IMR-90 (cell line): ENCODE results near the gene DOCK2. TPM values are rescaled to one million over a fixed set of nuclear protein-coding genes. Genes with fewer than 3 reads are reported as not detected.

Source experiments
- ATAC-seq: fragments of 200-7000 bp; cut with Tn5 transposase; 2 replicates; pipeline ENCODE4 v1.9.1; 2020; ENCODE audit warnings: low read depth, mild to moderate bottlenecking, moderate library complexity
- BruUV-seq: library from RNA; stranded (reverse); fragments of 400-500 nt; replicated peaks from 2 replicates; lab custom pipeline; 2021; lab: Mats Ljungman, UMichigan
- CTCF ChIA-PET: fragments of 300-600 bp; formaldehyde crosslinking; extraction: SDS; loops from one replicate; lab custom pipeline; 2021; ENCODE audit warnings: antibody characterized with exemption; lab: Yijun Ruan, JAX
- POLR2A ChIA-PET: fragments of 300-600 bp; sonication (Branson Sonifier 250); formaldehyde crosslinking; loops from one replicate; lab custom pipeline; 2022; ENCODE audit warnings: antibody characterized with exemption; ENCODE audit not compliant: unreplicated experiment; lab: Charles Lee
- DNase-seq: peaks from one replicate; pipeline ENCODE4 v3.0.0; 2013
- H2AFZ ChIP-seq: replicated peaks from 2 replicates; pipeline ENCODE3; 2013; ENCODE audit warnings: low read length, mild to moderate bottlenecking; ENCODE audit not compliant: poor library complexity
- H2AK5ac ChIP-seq: 2 replicates; pipeline ENCODE4 v1.6.1; 2013; ENCODE audit warnings: low read depth, low read length, inconsistent platforms
- H2AK9ac ChIP-seq: replicated peaks from 2 replicates; pipeline ENCODE3; 2013; ENCODE audit warnings: mild to moderate bottlenecking, low read depth, low read length, moderate library complexity; ENCODE audit not compliant: poor library complexity
- H2BK120ac ChIP-seq: 2 replicates; pipeline ENCODE4 v1.6.1; 2013; ENCODE audit warnings: low read depth, low read length, inconsistent platforms
- H2BK15ac ChIP-seq: 3 replicates; pipeline ENCODE4 v1.6.1; 2013; ENCODE audit warnings: low read depth, low read length, inconsistent platforms
- H2BK20ac ChIP-seq: 2 replicates; pipeline ENCODE4 v1.6.1; 2013; ENCODE audit warnings: low read depth, mild to moderate bottlenecking, inconsistent platforms, low read length, moderate library complexity
- H2BK5ac ChIP-seq: 2 replicates; pipeline ENCODE4 v1.6.1; 2013; ENCODE audit warnings: mild to moderate bottlenecking, low read depth, low read length, inconsistent platforms; ENCODE audit not compliant: poor library complexity, severe bottlenecking
- H3K14ac ChIP-seq: replicated peaks from 2 replicates; pipeline ENCODE4 v1.6.1; 2013; ENCODE audit warnings: low read depth, low read length, inconsistent platforms
- H3K18ac ChIP-seq: 2 replicates; pipeline ENCODE4 v1.6.1; 2013; ENCODE audit warnings: low read depth, low read length, control low read depth
- H3K23ac ChIP-seq: 2 replicates; pipeline ENCODE4 v1.6.1; 2013; ENCODE audit warnings: low read depth, low read length, inconsistent platforms
- H3K27ac ChIP-seq: 2 replicates; pipeline ENCODE4 v1.5.1; 2013; ENCODE audit warnings: mild to moderate bottlenecking, control low read depth, low read length; ENCODE audit not compliant: insufficient read depth
- H3K27me3 ChIP-seq: 2 replicates; pipeline ENCODE4 v1.6.1; 2013; ENCODE audit warnings: low read length; ENCODE audit not compliant: control insufficient read depth, insufficient read depth
- H3K36me3 ChIP-seq: 2 replicates; pipeline ENCODE4 v1.6.1; 2013; ENCODE audit warnings: low read length, mixed read lengths; ENCODE audit not compliant: control insufficient read depth, insufficient read depth
- H3K4ac ChIP-seq: 2 replicates; pipeline ENCODE4 v1.6.1; 2013; ENCODE audit warnings: low read depth, low read length, inconsistent platforms
- H3K4me1 ChIP-seq: 2 replicates; pipeline ENCODE4 v1.6.1; 2013; ENCODE audit warnings: low read length, mixed read lengths; ENCODE audit not compliant: control insufficient read depth, insufficient read depth
- H3K4me2 ChIP-seq: 2 replicates; pipeline ENCODE4 v1.6.1; 2013; ENCODE audit warnings: low read depth, mild to moderate bottlenecking, control low read depth, low read length, moderate library complexity
- H3K4me3 ChIP-seq: 2 replicates; pipeline ENCODE4 v1.5.1; 2013; ENCODE audit warnings: low read depth, mild to moderate bottlenecking, control low read depth, low read length, moderate library complexity; ENCODE audit not compliant: insufficient read depth
- H3K56ac ChIP-seq: 2 replicates; pipeline ENCODE4 v1.6.1; 2013; ENCODE audit warnings: low read length, inconsistent platforms; ENCODE audit not compliant: insufficient read depth; ENCODE audit errors: extremely low read depth
- H3K79me1 ChIP-seq, 2 experiments: 2 replicates each; pipeline ENCODE4 v1.6.1; 2013; ENCODE audit warnings: low read length in 2 of 2, inconsistent platforms in 1 of 2, low read depth in 1 of 2
- H3K9ac ChIP-seq: 2 replicates; pipeline ENCODE4 v1.6.1; 2013; ENCODE audit warnings: low read depth, low read length, control low read depth
- H3K9me1 ChIP-seq: 2 replicates; pipeline ENCODE4 v1.6.1; 2013; ENCODE audit warnings: low read length, inconsistent platforms; ENCODE audit not compliant: insufficient read depth
- H3K9me3 ChIP-seq: 2 replicates; pipeline ENCODE4 v1.6.1; 2013; ENCODE audit warnings: low read length; ENCODE audit not compliant: control insufficient read depth, insufficient read depth
- H4K20me1 ChIP-seq: 2 replicates; pipeline ENCODE4 v1.6.1; 2013; ENCODE audit warnings: low read length, inconsistent platforms; ENCODE audit not compliant: insufficient read depth
- H4K5ac ChIP-seq: 2 replicates; pipeline ENCODE4 v1.6.1; 2013; ENCODE audit warnings: mild to moderate bottlenecking, low read depth, low read length, control low read depth
- H4K8ac ChIP-seq, 2 experiments: 2 replicates each; pipeline ENCODE4 v1.6.1; 2013; ENCODE audit warnings: low read depth in 2 of 2, low read length in 2 of 2, control low read depth in 1 of 2, inconsistent platforms in 1 of 2
- H4K91ac ChIP-seq: 2 replicates; pipeline ENCODE4 v1.6.1; 2013; ENCODE audit warnings: low read depth, low read length, inconsistent platforms; ENCODE audit not compliant: insufficient read depth
- BHLHE40 ChIP-seq: fragments of 150-350 bp; IDR thresholded peaks from 2 replicates; pipeline ENCODE4 v1.6.1; 2016; ENCODE audit warnings: mild to moderate bottlenecking, low read depth, low read length
- CEBPB ChIP-seq: IDR thresholded peaks from 2 replicates; pipeline ENCODE4 v1.6.1; 2012; ENCODE audit warnings: low read depth, low read length, improper control_type of control experiment
- CHD1 ChIP-seq: IDR thresholded peaks from 2 replicates; pipeline ENCODE4 v1.6.1; 2012; ENCODE audit warnings: low read depth, low read length, improper control_type of control experiment
- FOS ChIP-seq: fragments of 150-350 bp; IDR thresholded peaks from 2 replicates; pipeline ENCODE4 v1.6.1; 2016; ENCODE audit warnings: low read depth, low read length
- MAFK ChIP-seq: IDR thresholded peaks from 2 replicates; pipeline ENCODE4 v1.6.1; 2012; ENCODE audit warnings: low read depth, low read length, improper control_type of control experiment
- MAZ ChIP-seq: IDR thresholded peaks from 2 replicates; pipeline ENCODE4 v1.6.1; 2012; ENCODE audit warnings: low read depth, mild to moderate bottlenecking, low read length, improper control_type of control experiment, moderate library complexity, borderline replicate concordance
- MXI1 ChIP-seq: IDR thresholded peaks from 2 replicates; pipeline ENCODE4 v1.6.1; 2012; ENCODE audit warnings: low read depth, mild to moderate bottlenecking, low read length, moderate library complexity, borderline replicate concordance
- NFE2L2 ChIP-seq: fragments of 150-350 bp; IDR thresholded peaks from 2 replicates; pipeline ENCODE4 v1.6.1; 2016; ENCODE audit warnings: low read depth, mild to moderate bottlenecking, low read length
- POLR2A ChIP-seq: IDR thresholded peaks from 2 replicates; pipeline ENCODE4 v1.6.1; 2012; ENCODE audit warnings: mild to moderate bottlenecking, low read depth, low read length
- RAD21 ChIP-seq: IDR thresholded peaks from 2 replicates; pipeline ENCODE4 v1.6.1; 2012; ENCODE audit warnings: low read length, improper control_type of control experiment
- RCOR1 ChIP-seq: IDR thresholded peaks from 2 replicates; pipeline ENCODE4 v1.6.1; 2012; ENCODE audit warnings: mild to moderate bottlenecking, low read length, improper control_type of control experiment; ENCODE audit not compliant: insufficient replicate concordance
- RFX5 ChIP-seq: IDR thresholded peaks from 2 replicates; pipeline ENCODE4 v1.8.0; 2012; ENCODE audit warnings: low read depth, mild to moderate bottlenecking, low read length, moderate library complexity
- SMC3 ChIP-seq: fragments of 150-350 bp; IDR thresholded peaks from 2 replicates; pipeline ENCODE4 v1.6.1; 2016; ENCODE audit warnings: low read depth, mild to moderate bottlenecking, antibody characterized with exemption, low read length, moderate library complexity
- USF2 ChIP-seq: fragments of 150-350 bp; IDR thresholded peaks from 2 replicates; pipeline ENCODE4 v1.6.1; 2017; ENCODE audit warnings: mild to moderate bottlenecking, antibody characterized with exemption, low read length, low read depth
- WGBS, 2 experiments: methylation state at CpG; one replicate each; pipeline versions ENCODE4 v1.1.5 to v1.1.7; 2013; ENCODE audit warnings: missing lambda C conversion rate in 2 of 2; ENCODE audit not compliant: insufficient read length in 1 of 2; ENCODE audit errors: extremely low coverage in 2 of 2; 5-methylcytosine and 5-hydroxymethylcytosine counted together
- dilution Hi-C: fragments of 300-500 bp; cut with HindIII; formaldehyde crosslinking; loops from one replicate; pipeline ENCODE4 v1.14.3; 2018; ENCODE audit warnings: low sequenced_read_pairs; ENCODE audit not compliant: unreplicated experiment
- in situ Hi-C: fragments of 300-500 bp; cut with MboI; formaldehyde crosslinking; loops from 3 replicates; pipeline ENCODE4 v1.14.3; 2019; ENCODE audit warnings: low sequenced_read_pairs, inconsistent platforms, mixed read lengths
- intact Hi-C: fragments of 100-400 bp; cut with micrococcal nuclease; formaldehyde crosslinking; loops from 2 replicates; pipeline ENCODE4 v1.10.0; 2022
- polyA plus RNA-seq, 3 experiments: library from polyadenylated mRNA; depleted of rRNA; stranded (reverse); fragments of >200 nt; gene quantifications; 2 replicates each; pipeline ENCODE4 v1.2.3, GENCODE V29; 2012; ENCODE audit warnings: low replicate concordance in 1 of 3
- total RNA-seq: library from RNA; depleted of rRNA; stranded (reverse); fragments of >200 nt; gene quantifications from 2 replicates; pipeline ENCODE4 v1.2.3, GENCODE V29; 2012
- TF ChIP-seq, protein P1 (sequence below): conservative IDR thresholded peaks from 2 replicates; pipeline ENCODE4 v1.5.1; 2012; ENCODE audit warnings: mild to moderate bottlenecking, low read depth, low read length, improper control_type of control experiment
- TF ChIP-seq, protein P2 (sequence below): fragments of 150-350 bp; IDR thresholded peaks from 2 replicates; pipeline ENCODE4 v1.6.1; 2016; ENCODE audit warnings: low read depth, mild to moderate bottlenecking, low read length, moderate library complexity, borderline replicate concordance

DOCK2 gene
- total and polyA plus RNA-seq, 2 of the 4 experiments (the other 2 are of a cell fraction), result 0.72 to 3.0 TPM

DNA sequence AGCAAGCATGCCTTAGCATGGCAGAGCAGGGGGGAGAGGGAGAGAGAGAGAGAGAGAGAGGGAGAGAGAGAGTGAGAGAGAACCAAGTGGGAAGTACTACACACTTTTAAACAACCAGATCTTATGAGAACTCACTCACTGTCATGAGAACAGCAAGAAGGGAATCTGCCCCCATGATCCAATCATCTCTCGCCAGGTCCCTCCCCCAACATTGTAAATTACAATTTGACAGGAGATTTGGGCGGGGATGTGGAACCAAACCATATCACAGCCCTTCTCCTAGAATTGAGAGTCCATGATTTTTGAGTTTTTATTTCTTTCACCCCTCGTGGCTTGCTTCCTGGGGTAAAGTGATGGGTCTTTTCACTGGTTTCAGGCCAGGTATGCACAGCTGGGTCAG, 98.8 kb downstream of the DOCK2 start:
- Histone ChIP-seq H3K9me3 (no peaks in the 10 kb centered on the region), H4K8ac (no peak overlapping the region), H3K56ac (no peak overlapping the region), H2BK20ac (no peak overlapping the region), H3K27me3 (no peaks in the 10 kb centered on the region), H3K36me3 (no peaks in the 10 kb centered on the region), H3K27ac (no peak overlapping the region), H2AK5ac (no peak overlapping the region), H2AK9ac (no peak overlapping the region), H3K4ac (no peak overlapping the region), H3K4me2 (no peak overlapping the region), H3K9ac (no peak overlapping the region), H4K20me1 (no peaks in the 10 kb centered on the region), H4K5ac (no peak overlapping the region), H3K79me1 (no peaks in the 10 kb centered on the region), H3K9me1 (no peaks in the 10 kb centered on the region), H2BK15ac (no peak overlapping the region), H3K14ac (no peak overlapping the region), H2BK120ac (no peak overlapping the region), H3K4me3 (no peak overlapping the region), H3K18ac (no peak overlapping the region), H2AFZ (no peak overlapping the region), H2BK5ac (no peak overlapping the region), H3K23ac (no peak overlapping the region), H3K4me1 (no peaks in the 10 kb centered on the region), H4K91ac (no peak overlapping the region)
- TF ChIP-seq BHLHE40 (no peak), FOS (no peak), CHD1 (no peak), MAFK (no peak), CEBPB (no peak), MAZ (no peak), RAD21 (no peak), NFE2L2 (no peak), POLR2A (no peak), MXI1 (no peak), RCOR1 (no peak), SMC3 (no peak), RFX5 (no peak), USF2 (no peak)
- TF ChIP-seq, protein P1, sequence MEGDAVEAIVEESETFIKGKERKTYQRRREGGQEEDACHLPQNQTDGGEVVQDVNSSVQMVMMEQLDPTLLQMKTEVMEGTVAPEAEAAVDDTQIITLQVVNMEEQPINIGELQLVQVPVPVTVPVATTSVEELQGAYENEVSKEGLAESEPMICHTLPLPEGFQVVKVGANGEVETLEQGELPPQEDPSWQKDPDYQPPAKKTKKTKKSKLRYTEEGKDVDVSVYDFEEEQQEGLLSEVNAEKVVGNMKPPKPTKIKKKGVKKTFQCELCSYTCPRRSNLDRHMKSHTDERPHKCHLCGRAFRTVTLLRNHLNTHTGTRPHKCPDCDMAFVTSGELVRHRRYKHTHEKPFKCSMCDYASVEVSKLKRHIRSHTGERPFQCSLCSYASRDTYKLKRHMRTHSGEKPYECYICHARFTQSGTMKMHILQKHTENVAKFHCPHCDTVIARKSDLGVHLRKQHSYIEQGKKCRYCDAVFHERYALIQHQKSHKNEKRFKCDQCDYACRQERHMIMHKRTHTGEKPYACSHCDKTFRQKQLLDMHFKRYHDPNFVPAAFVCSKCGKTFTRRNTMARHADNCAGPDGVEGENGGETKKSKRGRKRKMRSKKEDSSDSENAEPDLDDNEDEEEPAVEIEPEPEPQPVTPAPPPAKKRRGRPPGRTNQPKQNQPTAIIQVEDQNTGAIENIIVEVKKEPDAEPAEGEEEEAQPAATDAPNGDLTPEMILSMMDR, result no peak
- TF ChIP-seq, protein P2, sequence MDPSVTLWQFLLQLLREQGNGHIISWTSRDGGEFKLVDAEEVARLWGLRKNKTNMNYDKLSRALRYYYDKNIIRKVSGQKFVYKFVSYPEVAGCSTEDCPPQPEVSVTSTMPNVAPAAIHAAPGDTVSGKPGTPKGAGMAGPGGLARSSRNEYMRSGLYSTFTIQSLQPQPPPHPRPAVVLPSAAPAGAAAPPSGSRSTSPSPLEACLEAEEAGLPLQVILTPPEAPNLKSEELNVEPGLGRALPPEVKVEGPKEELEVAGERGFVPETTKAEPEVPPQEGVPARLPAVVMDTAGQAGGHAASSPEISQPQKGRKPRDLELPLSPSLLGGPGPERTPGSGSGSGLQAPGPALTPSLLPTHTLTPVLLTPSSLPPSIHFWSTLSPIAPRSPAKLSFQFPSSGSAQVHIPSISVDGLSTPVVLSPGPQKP, result no peak
- WGBS, 2 experiments, result no CpG with 5 or more reads among the region's 3 CpGs
- POLR2A ChIA-PET, result no interaction called here
- intact Hi-C loops, result no loop called here
- CTCF ChIA-PET, result no interaction called here
- in situ Hi-C loops, result no loop called here
- no TSS peak for BruUV-seq
- dilution Hi-C loops, result no loop called here
- no peak for DNase-seq
- no peak for ATAC-seq
